MM.1S (cell line): Measurements from ENCODE around the gene CYSLTR2.

Source experiments
- DNase-seq: peaks from one replicate; pipeline ENCODE4 v3.0.0-alpha.2; 2015
- H2AFZ ChIP-seq: fragments of 300-600 bp; sonication (generic); 2 replicates; pipeline ENCODE4 v1.6.0; 2016; ENCODE audit warnings: antibody characterized with exemption, low read length
- H3F3A ChIP-seq: fragments of 300-600 bp; sonication (generic); 2 replicates; pipeline ENCODE4 v1.6.1; 2016; ENCODE audit warnings: mild to moderate bottlenecking, antibody characterized with exemption, low read length, moderate library complexity, mixed read lengths; ENCODE audit not compliant: insufficient read depth
- H3K27ac ChIP-seq: fragments of 300-600 bp; sonication (generic); 2 replicates; pipeline ENCODE4 v1.5.1; 2016; ENCODE audit warnings: mild to moderate bottlenecking, low read length
- H3K27me3 ChIP-seq: fragments of 300-600 bp; sonication (generic); replicated peaks from 2 replicates; pipeline ENCODE4 v1.6.0; 2016; ENCODE audit warnings: low read length; ENCODE audit not compliant: insufficient read depth
- H3K36me3 ChIP-seq: fragments of 300-600 bp; sonication (generic); replicated peaks from 2 replicates; pipeline ENCODE4 v1.6.1; 2016; ENCODE audit warnings: mild to moderate bottlenecking, low read length, mixed read lengths; ENCODE audit not compliant: insufficient read depth
- H3K4me1 ChIP-seq: fragments of 300-600 bp; sonication (generic); 2 replicates; pipeline ENCODE4 v1.6.1; 2016; ENCODE audit warnings: low read length, mixed read lengths
- H3K4me2 ChIP-seq: fragments of 300-600 bp; sonication (generic); 2 replicates; pipeline ENCODE4 v1.6.0; 2016; ENCODE audit warnings: low read depth, low read length
- H3K4me3 ChIP-seq: fragments of 300-600 bp; sonication (generic); 2 replicates; pipeline ENCODE4 v1.5.1; 2016; ENCODE audit warnings: low read length, mixed read lengths
- H3K79me2 ChIP-seq: fragments of 300-600 bp; sonication (generic); 2 replicates; pipeline ENCODE4 v1.6.1; 2016; ENCODE audit warnings: mixed run types, low read length, mixed read lengths
- H3K9ac ChIP-seq: fragments of 300-600 bp; sonication (generic); 2 replicates; pipeline ENCODE4 v1.6.1; 2016; ENCODE audit warnings: low read length, mixed read lengths
- H3K9me2 ChIP-seq: fragments of 300-600 bp; sonication (generic); replicated peaks from 2 replicates; pipeline ENCODE4 v1.6.1; 2016; ENCODE audit warnings: mild to moderate bottlenecking, low read length, mixed read lengths; ENCODE audit not compliant: insufficient read depth
- H3K9me3 ChIP-seq: fragments of 300-600 bp; sonication (generic); replicated peaks from 2 replicates; pipeline ENCODE4 v1.6.1; 2016; ENCODE audit warnings: mild to moderate bottlenecking, low read length, mixed read lengths; ENCODE audit not compliant: insufficient read depth
- H4K20me1 ChIP-seq: fragments of 300-600 bp; sonication (generic); 2 replicates; pipeline ENCODE4 v1.6.1; 2016; ENCODE audit warnings: mild to moderate bottlenecking, low read length, moderate library complexity, mixed read lengths; ENCODE audit not compliant: insufficient read depth
- CTCF ChIP-seq: fragments of 300-600 bp; sonication (generic); IDR thresholded peaks from 2 replicates; pipeline ENCODE4 v1.5.1; 2016; ENCODE audit warnings: antibody characterized with exemption, low read length, mixed read lengths
- EZH2 ChIP-seq: fragments of 300-600 bp; sonication (generic); optimal IDR thresholded peaks from 2 replicates; pipeline ENCODE3; 2017; ENCODE audit warnings: low read depth, mild to moderate bottlenecking, antibody characterized with exemption, low read length, mixed read lengths
- EZH2phosphoT487 ChIP-seq: fragments of 300-600 bp; sonication (generic); IDR thresholded peaks from 2 replicates; pipeline ENCODE4 v1.6.1; 2018; ENCODE audit warnings: antibody characterized with exemption, low read length

Gene CYSLTR2

GRCh38 chr13:48731957-48732569, 78.3 kb downstream of the CYSLTR2 start:
- DNase-seq: peak; percentile 30
- Histone ChIP-seq H3K9me3 (no peaks in the 10 kb centered on the region), H2AFZ (peak overlapping the region; percentile 69), H3K9ac (no peak overlapping the region), H3K9me2 (no peaks in the 10 kb centered on the region), H3K4me1 (no peaks in the 10 kb centered on the region), H3K27ac (no peak overlapping the region), H3F3A (no peaks in the 10 kb centered on the region), H3K4me2 (peak overlapping the region; percentile 32; the same call in 1 of the 2 replicates), H3K27me3 (no peaks in the 10 kb centered on the region), H3K4me3 (peak overlapping the region; percentile 36; the same call in 1 of the 2 replicates), H3K36me3 (no peaks in the 10 kb centered on the region), H3K79me2 (no peaks in the 10 kb centered on the region), H4K20me1 (no peaks in the 10 kb centered on the region)
- TF ChIP-seq EZH2: no peak
- TF ChIP-seq CTCF: peak; percentile 72

- Histone ChIP-seq H3K4me2 (no peak overlapping the region), H3K79me2 (no peaks in the 10 kb centered on the region), H2AFZ (no peak overlapping the region), H3K4me3 (no peak overlapping the region), H3K27me3 (no peaks in the 10 kb centered on the region), H4K20me1 (no peaks in the 10 kb centered on the region), H3K9me3 (no peaks in the 10 kb centered on the region), H3F3A (no peaks in the 10 kb centered on the region), H3K4me1 (peaks cover 7% of the 10 kb centered on the region; the same call in 1 of the 2 replicates), H3K9me2 (no peaks in the 10 kb centered on the region), H3K27ac (no peak overlapping the region), H3K36me3 (no peaks in the 10 kb centered on the region), H3K9ac (no peak overlapping the region)
- no peak for TF ChIP-seq CTCF
- no peak for TF ChIP-seq EZH2
- TF ChIP-seq EZH2phosphoT487: no peak
- no peak for DNase-seq
Observed at GRCh38 chr13:48733739-48734335, 80.1 kb downstream of the CYSLTR2 start.

- DNase-seq: no peak
- H3K27ac ChIP-seq: no peak overlapping the region
Observed at GRCh38 chr13:48735571-48735970, 81.8 kb downstream of the CYSLTR2 start.

More at GRCh38 chr13:48735571-48735970, 81.8 kb downstream of the CYSLTR2 start:
- no peaks in the 10 kb centered on the region for H3K9me3 ChIP-seq
- no peaks in the 10 kb centered on the region for H3K79me2 ChIP-seq
- H4K20me1 ChIP-seq: no peaks in the 10 kb centered on the region
- H3K4me3 ChIP-seq: no peak overlapping the region
- H3K9ac ChIP-seq: no peak overlapping the region
- H3K4me2 ChIP-seq: no peak overlapping the region
- TF ChIP-seq EZH2: no peak
- TF ChIP-seq EZH2phosphoT487: no peak
- no peak for TF ChIP-seq CTCF
- H3F3A ChIP-seq: no peaks in the 10 kb centered on the region
- H3K4me1 ChIP-seq: peaks cover 8% of the 10 kb centered on the region; the same call in 1 of the 2 replicates
- no peaks in the 10 kb centered on the region for H3K27me3 ChIP-seq
- no peaks in the 10 kb centered on the region for H3K9me2 ChIP-seq
- no peak overlapping the region for H2AFZ ChIP-seq
- no peaks in the 10 kb centered on the region for H3K36me3 ChIP-seq
